ENCODE measurements around the gene ASGR2.

Gene ASGR2

GRCh38 chr17:7081341-7082062 lies 33.1 kb downstream of the ASGR2 start:
- DNase-seq (ENCODE audit: low read depth in 1 of 2, low spot score in 1 of 2): peak in 1 of 2 experiments; percentile 40
- in situ Hi-C loops (cut with HindIII; ENCODE audit: low pct_unique_long_range_greater_than_20kb, low sequenced_read_pairs): no loop called here
- TF ChIP-seq JUND (IDR thresholded peaks at IDR 0.05; ENCODE audit: low read depth): no peak

GRCh38 chr17:7080456-7081041 lies 34.1 kb downstream of the ASGR2 start:
- DNase-seq (ENCODE audit: low read depth in 1 of 2, low spot score in 1 of 2): no peak
- in situ Hi-C loops (cut with HindIII; ENCODE audit: low pct_unique_long_range_greater_than_20kb, low sequenced_read_pairs): no loop called here
- no peak for TF ChIP-seq JUND (IDR thresholded peaks at IDR 0.05; ENCODE audit: low read depth)

GRCh38 chr17:7079581-7080455 lies 34.8 kb downstream of the ASGR2 start, which contains the start of gene CLEC10A:
CLEC10A (minus strand) TSS chr17:7080251; CDS start chr17:7078812, 1,439 bp downstream.
- in situ Hi-C loops (cut with HindIII; ENCODE audit: low pct_unique_long_range_greater_than_20kb, low sequenced_read_pairs): no loop called here
- TF ChIP-seq JUND (IDR thresholded peaks at IDR 0.05; ENCODE audit: low read depth): no peak
- DNase-seq (ENCODE audit: low read depth in 1 of 2, low spot score in 1 of 2): no peak

- no peak for DNase-seq (ENCODE audit: low read depth in 1 of 2, low spot score in 1 of 2)
- in situ Hi-C loops (cut with HindIII; ENCODE audit: low pct_unique_long_range_greater_than_20kb, low sequenced_read_pairs): no loop called here
- no peak for TF ChIP-seq JUND (IDR thresholded peaks at IDR 0.05; ENCODE audit: low read depth)
Observed at GRCh38 chr17:7078711-7079110, 35.9 kb downstream of the ASGR2 start.

GRCh38 chr17:7077911-7078546 lies 36.6 kb downstream of the ASGR2 start:
- in situ Hi-C loops (cut with HindIII; ENCODE audit: low pct_unique_long_range_greater_than_20kb, low sequenced_read_pairs): no loop called here
- DNase-seq (ENCODE audit: low read depth in 1 of 2, low spot score in 1 of 2): no peak
- TF ChIP-seq JUND (IDR thresholded peaks at IDR 0.05; ENCODE audit: low read depth): no peak

- in situ Hi-C loops (cut with HindIII; ENCODE audit: low pct_unique_long_range_greater_than_20kb, low sequenced_read_pairs): no loop called here
- no peak for DNase-seq (ENCODE audit: low read depth in 1 of 2, low spot score in 1 of 2)
- TF ChIP-seq JUND (IDR thresholded peaks at IDR 0.05; ENCODE audit: low read depth): no peak
Observed at GRCh38 chr17:7074931-7075330, 39.7 kb downstream of the ASGR2 start.

GRCh38 chr17:7072406-7072805 lies 42.2 kb downstream of the ASGR2 start:
- in situ Hi-C loops (cut with HindIII; ENCODE audit: low pct_unique_long_range_greater_than_20kb, low sequenced_read_pairs): no loop called here
- no peak for TF ChIP-seq JUND (IDR thresholded peaks at IDR 0.05; ENCODE audit: low read depth)
- DNase-seq (ENCODE audit: low read depth in 1 of 2, low spot score in 1 of 2): no peak

- no peak for TF ChIP-seq JUND (IDR thresholded peaks at IDR 0.05; ENCODE audit: low read depth)
- DNase-seq (ENCODE audit: low read depth in 1 of 2, low spot score in 1 of 2): no peak
- in situ Hi-C loops (cut with HindIII; ENCODE audit: low pct_unique_long_range_greater_than_20kb, low sequenced_read_pairs): no loop called here
Observed at GRCh38 chr17:7070712-7071111, 43.9 kb downstream of the ASGR2 start.

GRCh38 chr17:7068268-7068667 lies 46.4 kb downstream of the ASGR2 start:
- DNase-seq (ENCODE audit: low read depth in 1 of 2, low spot score in 1 of 2): no peak
- in situ Hi-C loops (cut with HindIII; ENCODE audit: low pct_unique_long_range_greater_than_20kb, low sequenced_read_pairs): no loop called here
- TF ChIP-seq JUND (IDR thresholded peaks at IDR 0.05; ENCODE audit: low read depth): no peak

- TF ChIP-seq JUND (IDR thresholded peaks at IDR 0.05; ENCODE audit: low read depth): no peak
- DNase-seq (ENCODE audit: low read depth in 1 of 2, low spot score in 1 of 2): no peak
- in situ Hi-C loops (cut with HindIII; ENCODE audit: low pct_unique_long_range_greater_than_20kb, low sequenced_read_pairs): no loop called here
Observed at GRCh38 chr17:7067198-7067597, 47.4 kb downstream of the ASGR2 start.

GRCh38 chr17:7064261-7064660 lies 50.4 kb downstream of the ASGR2 start:
- no peak for TF ChIP-seq JUND (IDR thresholded peaks at IDR 0.05; ENCODE audit: low read depth)
- in situ Hi-C loops (cut with HindIII; ENCODE audit: low pct_unique_long_range_greater_than_20kb, low sequenced_read_pairs): no loop called here
- no peak for DNase-seq (ENCODE audit: low read depth in 1 of 2, low spot score in 1 of 2)

- in situ Hi-C loops (cut with HindIII; ENCODE audit: low pct_unique_long_range_greater_than_20kb, low sequenced_read_pairs): no loop called here
- DNase-seq (ENCODE audit: low read depth in 1 of 2, low spot score in 1 of 2): no peak
- TF ChIP-seq JUND (IDR thresholded peaks at IDR 0.05; ENCODE audit: low read depth): no peak
Observed at GRCh38 chr17:7063518-7064094, 51.0 kb downstream of the ASGR2 start.
